Activated CD8-positive, alpha-beta memory T cell treated with anti-CD3 and anti-CD28 coated beads, Interleukin-2, amount 10 ng/mL, durations not matched to agents 7 days and 5 days (primary cell): ENCODE results near the gene LPP. TPM values are rescaled to one million over a fixed set of nuclear protein-coding genes. Genes with fewer than 3 reads are reported as not detected.
A peak's percentile ranks its signal among the peaks of the same experiment; 100 is the strongest.

Experiments
- ATAC-seq: fragments of 150-1000 bp; cut with Tn5 transposase; one replicate; pipeline ENCODE4 v1.10.0; 2021; ENCODE audit warnings: moderate library complexity
- CTCF ChIA-PET: fragments of 350-600 bp; sonication (Branson Sonifier 250); formaldehyde crosslinking; loops from one replicate; lab custom pipeline; 2021; ENCODE audit warnings: antibody characterized with exemption; lab: Charles Lee
- DNase-seq: peaks from one replicate; pipeline ENCODE4 v3.0.0-alpha.2; 2020
- H3K27ac Mint-ChIP-seq: one replicate; pipeline ENCODE4 v1.8.0; 2021; ENCODE audit warnings: mild to moderate bottlenecking, mixed read lengths
- H3K27me3 Mint-ChIP-seq: one replicate; pipeline ENCODE4 v1.8.0; 2021; ENCODE audit warnings: mixed read lengths
- H3K36me3 Mint-ChIP-seq: one replicate; pipeline ENCODE4 v1.8.0; 2021; ENCODE audit warnings: mild to moderate bottlenecking, mixed read lengths
- H3K4me1 Mint-ChIP-seq: one replicate; pipeline ENCODE4 v1.8.0; 2021; ENCODE audit warnings: mixed read lengths
- H3K4me3 Mint-ChIP-seq: one replicate; pipeline ENCODE4 v1.8.0; 2021; ENCODE audit warnings: mild to moderate bottlenecking, moderate library complexity, mixed read lengths
- H3K9me3 Mint-ChIP-seq: one replicate; pipeline ENCODE4 v1.8.0; 2022; ENCODE audit warnings: low read depth, mixed read lengths
- total RNA-seq, 2 experiments: library from RNA; stranded (reverse); gene quantifications; one replicate each; pipeline ENCODE4 v1.2.3, GENCODE V29; 2021

Gene LPP
- total RNA-seq, 2 experiments from 2014 or later: 23.6 to 57.1 TPM

GRCh38 chr3:188672840-188673239 lies 518.9 kb downstream of the LPP start:
- ATAC-seq: no peak
- Mint-ChIP-seq H3K27me3 (no peaks in the 10 kb centered on the region), H3K9me3 (peaks cover 3% of the 10 kb centered on the region), H3K4me1 (no peaks in the 10 kb centered on the region), H3K27ac (no peak overlapping the region), H3K36me3 (peaks cover 3% of the 10 kb centered on the region), H3K4me3 (no peak overlapping the region)
- DNase-seq: no peak
- CTCF ChIA-PET: no interaction called here

GRCh38 chr3:188673646-188674186 lies 519.8 kb downstream of the LPP start:
- CTCF ChIA-PET: no interaction called here
- no peak overlapping the region for H3K4me3 Mint-ChIP-seq
- H3K27me3 Mint-ChIP-seq: no peaks in the 10 kb centered on the region
- H3K27ac Mint-ChIP-seq: no peak overlapping the region
- DNase-seq (no peak), ATAC-seq (no peak)
- peaks cover 3% of the 10 kb centered on the region for H3K9me3 Mint-ChIP-seq
- H3K36me3 Mint-ChIP-seq: peaks cover 3% of the 10 kb centered on the region
- no peaks in the 10 kb centered on the region for H3K4me1 Mint-ChIP-seq

- DNase-seq (no peak), ATAC-seq (no peak)
- Mint-ChIP-seq H3K27ac (no peak overlapping the region), H3K36me3 (no peaks in the 10 kb centered on the region), H3K4me1 (no peaks in the 10 kb centered on the region), H3K9me3 (no peaks in the 10 kb centered on the region), H3K27me3 (no peaks in the 10 kb centered on the region), H3K4me3 (no peak overlapping the region)
- CTCF ChIA-PET: no interaction called here
Measured at GRCh38 chr3:188674595-188674994, 520.6 kb downstream of the LPP start.

GRCh38 chr3:188677344-188677743 lies 523.4 kb downstream of the LPP start:
- CTCF ChIA-PET: no interaction called here
- Mint-ChIP-seq H3K27me3 (no peaks in the 10 kb centered on the region), H3K27ac (no peak overlapping the region), H3K9me3 (no peaks in the 10 kb centered on the region), H3K4me1 (no peaks in the 10 kb centered on the region), H3K36me3 (no peaks in the 10 kb centered on the region), H3K4me3 (no peak overlapping the region)
- ATAC-seq (no peak), DNase-seq (no peak)

GRCh38 chr3:188680189-188680588 lies 526.2 kb downstream of the LPP start:
- DNase-seq (no peak), ATAC-seq (no peak)
- CTCF ChIA-PET: no interaction called here
- H3K27me3 Mint-ChIP-seq: no peaks in the 10 kb centered on the region
- no peaks in the 10 kb centered on the region for H3K36me3 Mint-ChIP-seq
- H3K4me3 Mint-ChIP-seq: no peak overlapping the region
- H3K4me1 Mint-ChIP-seq: peaks cover 2% of the 10 kb centered on the region
- no peak overlapping the region for H3K27ac Mint-ChIP-seq
- no peaks in the 10 kb centered on the region for H3K9me3 Mint-ChIP-seq

- Mint-ChIP-seq H3K4me1 (peaks cover 2% of the 10 kb centered on the region), H3K9me3 (no peaks in the 10 kb centered on the region), H3K4me3 (no peak overlapping the region), H3K27ac (no peak overlapping the region), H3K27me3 (no peaks in the 10 kb centered on the region), H3K36me3 (no peaks in the 10 kb centered on the region)
- DNase-seq (no peak), ATAC-seq (no peak)
- CTCF ChIA-PET: no interaction called here
Measured at GRCh38 chr3:188680605-188681004, 526.6 kb downstream of the LPP start.

GRCh38 chr3:188682316-188682715 lies 528.4 kb downstream of the LPP start:
- ATAC-seq (no peak), DNase-seq (no peak)
- Mint-ChIP-seq H3K36me3 (no peaks in the 10 kb centered on the region), H3K27me3 (no peaks in the 10 kb centered on the region), H3K27ac (no peak overlapping the region), H3K4me1 (peaks cover 6% of the 10 kb centered on the region), H3K4me3 (no peak overlapping the region), H3K9me3 (no peaks in the 10 kb centered on the region)
- CTCF ChIA-PET: interaction anchor here (0.9 to 1.7 kb wide), 2 partner anchors 28 to 942 kb away, joined by 3 read pairs; no protein-coding TSS in a partner anchor

- H3K4me3 Mint-ChIP-seq: no peak overlapping the region
- no peaks in the 10 kb centered on the region for H3K36me3 Mint-ChIP-seq
- peak; percentile 36 for ATAC-seq
- CTCF ChIA-PET: interaction anchor here (0.9 kb wide), 1 partner anchor 943 kb away, joined by 3 read pairs; no protein-coding TSS in a partner anchor
- H3K27me3 Mint-ChIP-seq: no peaks in the 10 kb centered on the region
- H3K27ac Mint-ChIP-seq: no peak overlapping the region
- no peaks in the 10 kb centered on the region for H3K9me3 Mint-ChIP-seq
- no peak for DNase-seq
- peaks cover 6% of the 10 kb centered on the region for H3K4me1 Mint-ChIP-seq
Measured at GRCh38 chr3:188683032-188683521, 529.1 kb downstream of the LPP start.

GRCh38 chr3:188684276-188684675 lies 530.3 kb downstream of the LPP start:
- DNase-seq (no peak), ATAC-seq (no peak)
- Mint-ChIP-seq H3K4me3 (no peak overlapping the region), H3K27me3 (no peaks in the 10 kb centered on the region), H3K9me3 (no peaks in the 10 kb centered on the region), H3K36me3 (no peaks in the 10 kb centered on the region), H3K4me1 (peaks cover 6% of the 10 kb centered on the region), H3K27ac (no peak overlapping the region)
- CTCF ChIA-PET: interaction anchor here (1.2 kb wide), 1 partner anchor 944 kb away, joined by 4 read pairs; no protein-coding TSS in a partner anchor

GRCh38 chr3:188685789-188686188 lies 531.8 kb downstream of the LPP start:
- CTCF ChIA-PET: interaction anchor here (1.2 kb wide), 2 partner anchors 11 to 945 kb away, joined by 3 to 4 read pairs; no protein-coding TSS in a partner anchor
- no peak overlapping the region for H3K27ac Mint-ChIP-seq
- no peaks in the 10 kb centered on the region for H3K9me3 Mint-ChIP-seq
- H3K4me3 Mint-ChIP-seq: no peak overlapping the region
- H3K36me3 Mint-ChIP-seq: no peaks in the 10 kb centered on the region
- H3K27me3 Mint-ChIP-seq: no peaks in the 10 kb centered on the region
- ATAC-seq: no peak
- no peak for DNase-seq
- peaks cover 6% of the 10 kb centered on the region for H3K4me1 Mint-ChIP-seq

- Mint-ChIP-seq H3K4me1 (peaks cover 6% of the 10 kb centered on the region), H3K36me3 (no peaks in the 10 kb centered on the region), H3K9me3 (no peaks in the 10 kb centered on the region), H3K4me3 (no peak overlapping the region), H3K27ac (no peak overlapping the region), H3K27me3 (no peaks in the 10 kb centered on the region)
- CTCF ChIA-PET: interaction anchor here (1.2 kb wide), 2 partner anchors 10 to 945 kb away, joined by 3 to 4 read pairs; no protein-coding TSS in a partner anchor
- no peak for ATAC-seq
- DNase-seq: no peak
Measured at GRCh38 chr3:188686324-188686723, 532.4 kb downstream of the LPP start.

GRCh38 chr3:188687389-188687788 lies 533.4 kb downstream of the LPP start:
- peaks cover 6% of the 10 kb centered on the region for H3K4me1 Mint-ChIP-seq
- ATAC-seq (no peak), DNase-seq (no peak)
- no peaks in the 10 kb centered on the region for H3K27me3 Mint-ChIP-seq
- H3K4me3 Mint-ChIP-seq: no peak overlapping the region
- H3K36me3 Mint-ChIP-seq: no peaks in the 10 kb centered on the region
- CTCF ChIA-PET: interaction anchor here (0.6 to 1.2 kb wide), 2 partner anchors 9 to 947 kb away, joined by 3 to 4 read pairs; no protein-coding TSS in a partner anchor
- no peak overlapping the region for H3K27ac Mint-ChIP-seq
- H3K9me3 Mint-ChIP-seq: no peaks in the 10 kb centered on the region

GRCh38 chr3:188689101-188689574 lies 535.2 kb downstream of the LPP start:
- Mint-ChIP-seq H3K27ac (no peak overlapping the region), H3K27me3 (no peaks in the 10 kb centered on the region), H3K9me3 (no peaks in the 10 kb centered on the region), H3K36me3 (no peaks in the 10 kb centered on the region), H3K4me1 (peaks cover 5% of the 10 kb centered on the region), H3K4me3 (no peak overlapping the region)
- CTCF ChIA-PET: interaction anchor here (0.6 to 1.6 kb wide), 2 partner anchors 246 to 949 kb away, joined by 3 to 5 read pairs; no protein-coding TSS in a partner anchor
- ATAC-seq (no peak), DNase-seq (no peak)

- ATAC-seq (no peak), DNase-seq (no peak)
- Mint-ChIP-seq H3K9me3 (no peaks in the 10 kb centered on the region), H3K27me3 (no peaks in the 10 kb centered on the region), H3K4me3 (no peak overlapping the region), H3K27ac (no peak overlapping the region), H3K36me3 (no peaks in the 10 kb centered on the region), H3K4me1 (peaks cover 5% of the 10 kb centered on the region)
- CTCF ChIA-PET: no interaction called here
Measured at GRCh38 chr3:188690064-188690463, 536.1 kb downstream of the LPP start.
